ENCODE data around the gene B4GALNT3. TPM values are rescaled to one million over a fixed set of nuclear protein-coding genes. Genes with fewer than 3 reads are reported as not detected.

B4GALNT3 gene
- total and polyA plus RNA-seq, 2 of the 13 experiments (the other 11 are each of a cell fraction or from before 2014, with no cell fraction given) = 3.2 to 4.4 TPM

DNA sequence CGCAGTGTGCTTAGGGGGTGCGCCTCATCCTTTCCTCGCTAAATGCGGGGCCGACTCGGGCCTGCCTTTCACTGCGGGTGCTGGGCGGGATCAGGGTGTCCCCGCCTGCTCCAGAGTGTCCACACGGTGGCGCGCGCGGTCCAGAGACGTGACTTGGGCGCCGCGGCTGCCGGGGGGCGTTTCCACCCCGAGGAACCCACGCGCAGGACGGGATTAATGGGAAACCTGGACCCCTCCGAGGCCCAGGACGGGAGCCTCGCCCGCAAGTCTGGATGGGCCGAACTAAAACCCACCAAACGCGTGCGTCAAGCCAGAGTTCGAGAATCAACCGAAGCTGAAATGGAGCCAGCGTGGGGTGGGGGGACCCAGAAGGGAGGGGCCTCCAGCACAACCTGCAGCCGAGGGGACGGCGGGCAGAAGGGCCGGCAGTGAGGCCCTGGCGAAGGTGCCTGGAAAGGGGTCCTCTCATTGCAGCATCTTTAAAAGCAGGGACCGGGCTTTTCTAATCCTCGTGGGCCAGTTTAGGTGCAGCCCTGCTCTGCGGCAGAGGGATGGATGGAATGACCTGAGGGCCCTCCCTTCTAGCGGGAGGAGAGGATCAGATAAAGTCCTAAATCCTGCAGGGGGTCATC, 110.2 kb downstream of the B4GALNT3 start (continued):
- TF ChIP-seq, protein P1, sequence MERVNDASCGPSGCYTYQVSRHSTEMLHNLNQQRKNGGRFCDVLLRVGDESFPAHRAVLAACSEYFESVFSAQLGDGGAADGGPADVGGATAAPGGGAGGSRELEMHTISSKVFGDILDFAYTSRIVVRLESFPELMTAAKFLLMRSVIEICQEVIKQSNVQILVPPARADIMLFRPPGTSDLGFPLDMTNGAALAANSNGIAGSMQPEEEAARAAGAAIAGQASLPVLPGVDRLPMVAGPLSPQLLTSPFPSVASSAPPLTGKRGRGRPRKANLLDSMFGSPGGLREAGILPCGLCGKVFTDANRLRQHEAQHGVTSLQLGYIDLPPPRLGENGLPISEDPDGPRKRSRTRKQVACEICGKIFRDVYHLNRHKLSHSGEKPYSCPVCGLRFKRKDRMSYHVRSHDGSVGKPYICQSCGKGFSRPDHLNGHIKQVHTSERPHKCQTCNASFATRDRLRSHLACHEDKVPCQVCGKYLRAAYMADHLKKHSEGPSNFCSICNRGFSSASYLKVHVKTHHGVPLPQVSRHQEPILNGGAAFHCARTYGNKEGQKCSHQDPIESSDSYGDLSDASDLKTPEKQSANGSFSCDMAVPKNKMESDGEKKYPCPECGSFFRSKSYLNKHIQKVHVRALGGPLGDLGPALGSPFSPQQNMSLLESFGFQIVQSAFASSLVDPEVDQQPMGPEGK (CRISPR knock-in tag; IDR thresholded peaks at IDR 0.05) = peak; percentile 68
- TF ChIP-seq, protein P2, sequence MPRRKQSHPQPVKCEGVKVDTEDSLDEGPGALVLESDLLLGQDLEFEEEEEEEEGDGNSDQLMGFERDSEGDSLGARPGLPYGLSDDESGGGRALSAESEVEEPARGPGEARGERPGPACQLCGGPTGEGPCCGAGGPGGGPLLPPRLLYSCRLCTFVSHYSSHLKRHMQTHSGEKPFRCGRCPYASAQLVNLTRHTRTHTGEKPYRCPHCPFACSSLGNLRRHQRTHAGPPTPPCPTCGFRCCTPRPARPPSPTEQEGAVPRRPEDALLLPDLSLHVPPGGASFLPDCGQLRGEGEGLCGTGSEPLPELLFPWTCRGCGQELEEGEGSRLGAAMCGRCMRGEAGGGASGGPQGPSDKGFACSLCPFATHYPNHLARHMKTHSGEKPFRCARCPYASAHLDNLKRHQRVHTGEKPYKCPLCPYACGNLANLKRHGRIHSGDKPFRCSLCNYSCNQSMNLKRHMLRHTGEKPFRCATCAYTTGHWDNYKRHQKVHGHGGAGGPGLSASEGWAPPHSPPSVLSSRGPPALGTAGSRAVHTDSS (CRISPR knock-in tag; conservative IDR thresholded peaks at IDR 0.05) = no peak
- TF ChIP-seq ZNF713 (CRISPR knock-in tag; IDR thresholded peaks at IDR 0.05) (no peak; the same call in 1 of the 2 replicates), KLF11 (CRISPR knock-in tag; IDR thresholded peaks at IDR 0.05) (no peak; the same call in 1 of the 2 replicates), FOSL2 (CRISPR knock-in tag; IDR thresholded peaks at IDR 0.05) (peak; percentile 57), SATB2 (CRISPR knock-in tag; IDR thresholded peaks at IDR 0.05) (no peak), ATF7 (IDR thresholded peaks at IDR 0.05) (no peak), ATF7 (CRISPR knock-in tag; IDR thresholded peaks at IDR 0.05) (no peak), NAIF1 (CRISPR knock-in tag; IDR thresholded peaks at IDR 0.05; ENCODE audit: borderline replicate concordance) (no peak), RXRA (CRISPR knock-in tag; IDR thresholded peaks at IDR 0.05) (peak; percentile 13; the same call in 1 of the 2 replicates), LCORL (IDR thresholded peaks at IDR 0.05) (no peak), LCORL (CRISPR knock-in tag; IDR thresholded peaks at IDR 0.05) (peak; percentile 51; the same call in 1 of the 2 replicates), ZNF614 (CRISPR knock-in tag; IDR thresholded peaks at IDR 0.05; ENCODE audit: borderline replicate concordance) (no peak), ZNF605 (CRISPR knock-in tag; IDR thresholded peaks at IDR 0.05) (peak; percentile 14; the same call in 1 of the 2 replicates), NFIC (IDR thresholded peaks at IDR 0.05; ENCODE audit: low read length) (no peak), SKI (IDR thresholded peaks at IDR 0.05; ENCODE audit: partially characterized antibody) (peak; percentile 21), ATF7-NPFF (CRISPR knock-in tag; IDR thresholded peaks at IDR 0.05; ENCODE audit: low read depth) (peak; percentile 67; the same call in 1 of the 2 replicates), ZMYM3 (CRISPR knock-in tag; IDR thresholded peaks at IDR 0.05) (0 out of 2 replicates have a peak, but pooled peaks have one; percentile 87)
- TF ChIP-seq, protein P3, sequence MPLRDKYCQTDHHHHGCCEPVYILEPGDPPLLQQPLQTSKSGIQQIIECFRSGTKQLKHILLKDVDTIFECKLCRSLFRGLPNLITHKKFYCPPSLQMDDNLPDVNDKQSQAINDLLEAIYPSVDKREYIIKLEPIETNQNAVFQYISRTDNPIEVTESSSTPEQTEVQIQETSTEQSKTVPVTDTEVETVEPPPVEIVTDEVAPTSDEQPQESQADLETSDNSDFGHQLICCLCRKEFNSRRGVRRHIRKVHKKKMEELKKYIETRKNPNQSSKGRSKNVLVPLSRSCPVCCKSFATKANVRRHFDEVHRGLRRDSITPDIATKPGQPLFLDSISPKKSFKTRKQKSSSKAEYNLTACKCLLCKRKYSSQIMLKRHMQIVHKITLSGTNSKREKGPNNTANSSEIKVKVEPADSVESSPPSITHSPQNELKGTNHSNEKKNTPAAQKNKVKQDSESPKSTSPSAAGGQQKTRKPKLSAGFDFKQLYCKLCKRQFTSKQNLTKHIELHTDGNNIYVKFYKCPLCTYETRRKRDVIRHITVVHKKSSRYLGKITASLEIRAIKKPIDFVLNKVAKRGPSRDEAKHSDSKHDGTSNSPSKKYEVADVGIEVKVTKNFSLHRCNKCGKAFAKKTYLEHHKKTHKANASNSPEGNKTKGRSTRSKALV (CRISPR knock-in tag; IDR thresholded peaks at IDR 0.05) = no peak
- TF ChIP-seq, protein P4, sequence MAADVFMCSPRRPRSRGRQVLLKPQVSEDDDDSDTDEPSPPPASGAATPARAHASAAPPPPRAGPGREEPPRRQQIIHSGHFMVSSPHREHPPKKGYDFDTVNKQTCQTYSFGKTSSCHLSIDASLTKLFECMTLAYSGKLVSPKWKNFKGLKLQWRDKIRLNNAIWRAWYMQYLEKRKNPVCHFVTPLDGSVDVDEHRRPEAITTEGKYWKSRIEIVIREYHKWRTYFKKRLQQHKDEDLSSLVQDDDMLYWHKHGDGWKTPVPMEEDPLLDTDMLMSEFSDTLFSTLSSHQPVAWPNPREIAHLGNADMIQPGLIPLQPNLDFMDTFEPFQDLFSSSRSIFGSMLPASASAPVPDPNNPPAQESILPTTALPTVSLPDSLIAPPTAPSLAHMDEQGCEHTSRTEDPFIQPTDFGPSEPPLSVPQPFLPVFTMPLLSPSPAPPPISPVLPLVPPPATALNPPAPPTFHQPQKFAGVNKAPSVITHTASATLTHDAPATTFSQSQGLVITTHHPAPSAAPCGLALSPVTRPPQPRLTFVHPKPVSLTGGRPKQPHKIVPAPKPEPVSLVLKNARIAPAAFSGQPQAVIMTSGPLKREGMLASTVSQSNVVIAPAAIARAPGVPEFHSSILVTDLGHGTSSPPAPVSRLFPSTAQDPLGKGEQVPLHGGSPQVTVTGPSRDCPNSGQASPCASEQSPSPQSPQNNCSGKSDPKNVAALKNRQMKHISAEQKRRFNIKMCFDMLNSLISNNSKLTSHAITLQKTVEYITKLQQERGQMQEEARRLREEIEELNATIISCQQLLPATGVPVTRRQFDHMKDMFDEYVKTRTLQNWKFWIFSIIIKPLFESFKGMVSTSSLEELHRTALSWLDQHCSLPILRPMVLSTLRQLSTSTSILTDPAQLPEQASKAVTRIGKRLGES (CRISPR knock-in tag; IDR thresholded peaks at IDR 0.05; ENCODE audit: borderline replicate concordance) = no peak
- TF ChIP-seq, protein P5, sequence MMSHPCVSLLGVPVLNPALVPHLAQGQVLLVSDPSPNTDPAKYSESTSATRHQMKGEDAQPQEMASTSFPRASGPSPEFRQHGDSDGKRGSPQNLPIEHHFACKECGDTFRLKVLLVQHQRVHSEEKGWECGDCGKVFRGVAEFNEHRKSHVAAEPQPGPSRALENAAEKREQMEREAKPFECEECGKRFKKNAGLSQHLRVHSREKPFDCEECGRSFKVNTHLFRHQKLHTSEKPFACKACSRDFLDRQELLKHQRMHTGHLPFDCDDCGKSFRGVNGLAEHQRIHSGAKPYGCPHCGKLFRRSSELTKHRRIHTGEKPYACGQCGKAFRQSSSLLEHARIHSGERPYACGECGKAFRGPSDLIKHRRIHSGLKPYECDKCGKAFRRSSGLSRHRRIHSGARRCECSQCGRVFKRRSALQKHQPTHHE (CRISPR knock-in tag; IDR thresholded peaks at IDR 0.05; ENCODE audit: borderline replicate concordance) = 0 out of 2 replicates have a peak, but pooled peaks have one; percentile 56
